IPS-15b (cell line): ENCODE results near the gene PRAME.
"Not testable (repeated sequence)": the region's sequence is repeated elsewhere in the genome, so short reads cannot be mapped to it uniquely, and the experiment has no call there.

ENCODE experiments used
- H3K27me3 ChIP-seq: one replicate; pipeline ENCODE4 v1.6.1; 2013; ENCODE audit warnings: low read length; ENCODE audit not compliant: control insufficient read depth, insufficient read depth
- H3K36me3 ChIP-seq: one replicate; pipeline ENCODE4 v1.6.1; 2013; ENCODE audit warnings: low read length; ENCODE audit not compliant: control insufficient read depth, insufficient read depth
- H3K4me1 ChIP-seq: one replicate; pipeline ENCODE4 v1.6.1; 2013; ENCODE audit warnings: mild to moderate bottlenecking, low read length; ENCODE audit not compliant: control insufficient read depth, insufficient read depth
- H3K4me3 ChIP-seq: one replicate; pipeline ENCODE4 v1.5.1; 2013; ENCODE audit warnings: low read depth, low read length
- H3K9ac ChIP-seq: one replicate; pipeline ENCODE4 v1.6.1; 2013; ENCODE audit warnings: low read depth, mild to moderate bottlenecking, low read length
- H3K9me3 ChIP-seq: one replicate; pipeline ENCODE4 v1.6.1; 2013; ENCODE audit warnings: mild to moderate bottlenecking, low read length; ENCODE audit not compliant: control insufficient read depth, insufficient read depth

PRAME gene, protein sequence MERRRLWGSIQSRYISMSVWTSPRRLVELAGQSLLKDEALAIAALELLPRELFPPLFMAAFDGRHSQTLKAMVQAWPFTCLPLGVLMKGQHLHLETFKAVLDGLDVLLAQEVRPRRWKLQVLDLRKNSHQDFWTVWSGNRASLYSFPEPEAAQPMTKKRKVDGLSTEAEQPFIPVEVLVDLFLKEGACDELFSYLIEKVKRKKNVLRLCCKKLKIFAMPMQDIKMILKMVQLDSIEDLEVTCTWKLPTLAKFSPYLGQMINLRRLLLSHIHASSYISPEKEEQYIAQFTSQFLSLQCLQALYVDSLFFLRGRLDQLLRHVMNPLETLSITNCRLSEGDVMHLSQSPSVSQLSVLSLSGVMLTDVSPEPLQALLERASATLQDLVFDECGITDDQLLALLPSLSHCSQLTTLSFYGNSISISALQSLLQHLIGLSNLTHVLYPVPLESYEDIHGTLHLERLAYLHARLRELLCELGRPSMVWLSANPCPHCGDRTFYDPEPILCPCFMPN

GRCh38 chr22:22558972-22559603, at the start of gene PRAME:
Gene PRAME, minus strand, starts transcription at chr22:22559265. Its CDS starts 2,433 bp downstream, at chr22:22556832.
- Histone ChIP-seq H3K4me3 (no peak within 1 kb of the TSS), H3K4me1 (no peaks in the 10 kb centered on the region), H3K9ac (no peak within 1 kb of the TSS), H3K27me3 (peaks cover 53% of the 10 kb centered on the region), H3K36me3 (no peaks in the 10 kb centered on the region), H3K9me3 (no peaks in the 10 kb centered on the region)

GRCh38 chr22:22608022-22608421, 49.0 kb upstream of the PRAME start:
- H3K36me3 ChIP-seq, H3K9me3 ChIP-seq, H3K4me3 ChIP-seq, H3K4me1 ChIP-seq, H3K9ac ChIP-seq: not testable (repeated sequence)
- peaks cover 70% of the 10 kb centered on the region for H3K27me3 ChIP-seq

DNA sequence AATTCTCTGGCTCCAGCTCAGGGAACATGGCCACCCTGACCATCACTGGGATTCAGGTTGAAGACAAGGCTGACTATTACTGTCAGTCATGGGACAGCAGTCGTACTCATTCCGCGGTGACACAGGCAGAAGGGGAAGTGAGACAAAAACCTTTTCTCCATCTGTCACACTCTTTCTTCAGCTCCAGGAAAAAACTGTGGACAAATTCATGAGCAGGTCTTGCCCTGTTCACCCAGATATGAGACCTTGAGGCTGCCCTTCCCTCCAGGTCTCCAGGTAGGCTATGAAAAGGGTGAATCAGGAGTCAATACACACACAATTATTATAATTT, 46.0 kb upstream of the PRAME start:
- Histone ChIP-seq H3K27me3 (peaks cover 70% of the 10 kb centered on the region), H3K4me3 (no peak overlapping the region), H3K36me3 (no peaks in the 10 kb centered on the region), H3K4me1 (peaks cover 3% of the 10 kb centered on the region), H3K9ac (no peak overlapping the region), H3K9me3 (no peaks in the 10 kb centered on the region)

DNA sequence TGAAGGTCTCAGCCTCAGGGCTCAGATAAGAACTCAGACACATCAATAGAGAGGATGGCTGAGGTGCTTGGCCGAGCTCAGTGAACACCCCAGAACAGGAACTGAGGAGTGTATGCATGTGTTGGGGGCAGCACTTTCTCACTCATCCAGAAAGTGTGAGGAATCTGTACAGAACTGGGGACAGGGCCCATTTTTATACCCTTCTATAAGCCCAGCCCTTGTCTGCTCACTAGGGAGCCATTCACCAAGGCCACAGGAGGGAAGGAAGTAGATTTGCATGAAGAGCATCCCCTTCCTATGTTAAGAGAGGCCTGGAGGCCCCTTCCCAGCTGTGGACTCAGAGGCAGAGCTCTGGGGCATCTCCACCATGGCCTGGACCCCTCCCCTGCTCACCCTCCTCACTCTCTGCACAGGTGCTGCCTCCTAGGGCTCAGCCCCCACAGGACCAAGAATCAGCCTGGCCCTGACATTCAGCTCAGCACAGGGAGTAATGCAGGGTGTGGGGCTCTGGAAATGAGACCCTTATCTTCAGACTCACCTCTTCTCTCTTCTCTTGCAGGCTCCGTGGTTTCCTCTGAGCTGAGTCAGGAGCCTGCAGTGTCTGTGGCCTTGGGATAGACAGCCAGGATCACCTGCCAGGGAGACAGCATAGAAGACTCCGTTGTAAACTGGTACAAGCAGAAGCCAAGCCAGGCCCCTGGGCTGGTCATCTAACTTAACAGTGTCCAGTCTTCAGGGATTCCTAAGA, 45.4 kb upstream of the PRAME start:
- H3K36me3 ChIP-seq: no peaks in the 10 kb centered on the region
- peaks cover 67% of the 10 kb centered on the region for H3K27me3 ChIP-seq
- no peak overlapping the region for H3K4me3 ChIP-seq

GRCh38 chr22:22603470-22603947, 44.4 kb upstream of the PRAME start:
- Histone ChIP-seq H3K4me3 (no peak overlapping the region), H3K9ac (no peak overlapping the region), H3K27me3 (peaks cover 69% of the 10 kb centered on the region), H3K36me3 (no peaks in the 10 kb centered on the region), H3K4me1 (peaks cover 3% of the 10 kb centered on the region), H3K9me3 (no peaks in the 10 kb centered on the region)

More for the DNA sequence above, 45.4 kb upstream of the PRAME start:
- Histone ChIP-seq H3K4me1 (peaks cover 3% of the 10 kb centered on the region), H3K9me3 (no peaks in the 10 kb centered on the region), H3K9ac (no peak overlapping the region)

GRCh38 chr22:22600531-22601261, 41.6 kb upstream of the PRAME start:
- no peaks in the 10 kb centered on the region for H3K9me3 ChIP-seq
- no peaks in the 10 kb centered on the region for H3K36me3 ChIP-seq
- peaks cover 75% of the 10 kb centered on the region for H3K27me3 ChIP-seq
- H3K9ac ChIP-seq: no peak overlapping the region
- H3K4me1 ChIP-seq: peaks cover 3% of the 10 kb centered on the region
- H3K4me3 ChIP-seq: no peak overlapping the region

GRCh38 chr22:22599248-22599647, 40.2 kb upstream of the PRAME start:
- Histone ChIP-seq H3K27me3 (peaks cover 78% of the 10 kb centered on the region), H3K4me3 (no peak overlapping the region), H3K4me1 (no peaks in the 10 kb centered on the region), H3K36me3 (no peaks in the 10 kb centered on the region), H3K9me3 (no peaks in the 10 kb centered on the region), H3K9ac (no peak overlapping the region)

DNA sequence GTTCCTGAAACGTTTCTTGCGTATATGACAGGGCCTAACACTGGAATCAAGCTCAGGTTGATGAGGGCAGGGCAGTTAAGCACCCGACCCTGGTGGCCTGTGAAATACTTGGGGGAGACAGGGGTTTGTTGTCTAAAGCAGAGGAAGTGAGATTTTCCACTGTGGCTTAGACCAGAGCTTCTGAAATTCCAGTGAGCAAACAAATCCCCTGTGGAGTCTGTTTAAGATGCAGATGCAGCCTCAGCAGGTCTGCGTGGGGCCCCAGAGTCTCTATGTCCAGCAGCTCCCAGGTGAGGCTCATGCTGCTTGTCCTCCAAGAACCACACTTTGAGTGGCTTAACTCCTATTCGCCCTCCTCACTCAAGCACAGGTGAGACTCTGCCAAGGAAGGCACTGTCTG, 39.1 kb upstream of the PRAME start:
- no peak overlapping the region for H3K9ac ChIP-seq
- no peaks in the 10 kb centered on the region for H3K4me1 ChIP-seq
- peaks cover 71% of the 10 kb centered on the region for H3K27me3 ChIP-seq
- H3K4me3 ChIP-seq: no peak overlapping the region
- H3K36me3 ChIP-seq: no peaks in the 10 kb centered on the region
- H3K9me3 ChIP-seq: no peaks in the 10 kb centered on the region

DNA sequence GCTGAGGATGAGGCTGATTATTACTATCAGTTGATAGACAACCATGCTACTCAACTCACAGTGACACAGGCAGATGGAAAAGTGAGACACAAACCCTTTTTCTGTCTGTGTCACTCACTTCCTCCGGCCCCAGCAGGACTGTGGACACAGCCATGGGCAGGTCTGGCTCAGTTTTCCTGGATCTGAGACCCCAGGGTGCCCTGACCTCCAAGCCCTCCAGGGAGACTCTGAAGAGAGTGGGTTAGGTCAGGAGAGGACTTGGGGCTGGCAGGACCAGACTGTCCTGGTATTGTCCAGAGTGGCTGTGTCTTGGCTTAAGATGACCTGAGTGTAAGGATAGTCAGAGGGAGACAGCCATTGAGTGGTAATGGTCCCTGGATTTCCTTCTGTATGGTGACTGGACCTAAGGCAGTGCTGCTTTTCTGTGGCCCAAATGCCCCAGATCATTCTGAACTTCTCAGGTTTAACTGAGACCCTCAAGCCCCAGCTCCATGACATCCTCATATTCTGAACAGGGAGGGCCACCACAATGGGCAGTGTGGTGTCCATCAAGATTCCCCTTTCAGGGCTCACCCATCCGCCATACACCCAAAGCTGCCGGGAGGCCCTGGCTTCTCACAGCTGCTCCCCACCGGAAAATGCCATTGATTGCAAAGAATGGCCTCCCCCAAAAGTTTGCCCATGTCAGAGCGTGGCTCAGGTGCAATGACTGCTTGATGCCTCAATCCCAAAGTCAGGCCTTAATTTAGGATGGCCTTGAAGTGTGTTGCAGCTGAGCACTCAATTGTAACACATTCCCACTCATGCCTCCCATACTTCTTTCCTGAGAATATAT, 36.2 kb upstream of the PRAME start:
- Histone ChIP-seq H3K36me3 (no peaks in the 10 kb centered on the region), H3K9me3 (no peaks in the 10 kb centered on the region), H3K4me1 (no peaks in the 10 kb centered on the region), H3K4me3 (no peak overlapping the region), H3K9ac (no peak overlapping the region), H3K27me3 (peaks cover 71% of the 10 kb centered on the region)

DNA sequence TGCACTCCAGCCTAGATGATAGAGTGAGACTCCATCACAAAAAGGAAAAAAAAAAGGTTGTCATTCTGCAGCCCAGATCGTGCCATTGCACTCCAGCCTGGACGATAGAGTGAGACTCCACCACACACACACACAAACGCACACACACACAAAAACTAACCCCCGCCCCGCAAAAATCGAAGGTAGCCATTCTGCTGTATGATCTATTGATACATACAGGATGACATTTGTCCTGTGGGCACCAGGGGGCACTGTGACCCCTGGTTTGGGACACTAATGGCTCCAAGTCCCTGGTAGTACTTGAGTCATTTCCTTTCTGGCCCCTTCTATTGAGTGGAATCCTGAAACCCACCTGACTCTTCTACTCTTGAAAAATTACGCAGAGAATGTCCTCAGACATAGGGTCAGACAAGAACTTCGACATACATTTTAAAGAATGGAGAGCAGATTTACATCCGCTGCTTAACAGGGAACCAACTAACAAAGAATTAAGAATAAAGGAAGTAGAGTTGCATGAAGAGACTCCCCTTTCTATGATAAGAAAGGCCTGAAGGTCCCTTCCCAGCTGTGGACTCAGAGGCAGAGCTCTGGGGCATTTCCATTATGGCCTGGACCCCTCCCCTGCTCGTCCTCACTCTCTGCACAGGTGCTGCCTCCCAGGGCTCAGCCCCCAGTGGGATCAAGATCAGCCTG, 35.0 kb upstream of the PRAME start:
- no peaks in the 10 kb centered on the region for H3K4me1 ChIP-seq
- H3K4me3 ChIP-seq: no peak overlapping the region
- no peaks in the 10 kb centered on the region for H3K9me3 ChIP-seq
- H3K27me3 ChIP-seq: peaks cover 70% of the 10 kb centered on the region
- H3K36me3 ChIP-seq: no peaks in the 10 kb centered on the region
- H3K9ac ChIP-seq: no peak overlapping the region
